Karpas-422 (cell line): ENCODE measurements around the gene INMT. TPM values are rescaled to one million over a fixed set of nuclear protein-coding genes. Genes with fewer than 3 reads are reported as not detected.
A peak's percentile ranks its signal among the peaks of the same experiment; 100 is the strongest.

Experiments used
- DNase-seq: peaks from one replicate; pipeline ENCODE4 v3.0.0-alpha.2; 2015
- H2AFZ ChIP-seq: fragments of 200-600 bp; sonication (generic); 2 replicates; pipeline ENCODE4 v1.6.1; 2014; ENCODE audit warnings: antibody characterized with exemption, low read length, mixed read lengths
- H3K27ac ChIP-seq: fragments of 200-600 bp; sonication (generic); 2 replicates; pipeline ENCODE4 v1.5.1; 2014; ENCODE audit warnings: mild to moderate bottlenecking, low read length, moderate library complexity
- H3K27me3 ChIP-seq: fragments of 200-600 bp; sonication (generic); 2 replicates; pipeline ENCODE4 v1.6.1; 2014; ENCODE audit warnings: low read length, mixed read lengths
- H3K36me3 ChIP-seq: fragments of 200-600 bp; sonication (generic); 2 replicates; pipeline ENCODE4 v1.6.1; 2014; ENCODE audit warnings: low read length, mixed read lengths; ENCODE audit not compliant: insufficient read depth
- H3K4me1 ChIP-seq: fragments of 200-600 bp; sonication (generic); 2 replicates; pipeline ENCODE4 v1.6.1; 2014; ENCODE audit warnings: mild to moderate bottlenecking, low read length, mixed read lengths
- H3K4me2 ChIP-seq: fragments of 200-600 bp; sonication (generic); 2 replicates; pipeline ENCODE4 v1.6.1; 2014; ENCODE audit warnings: low read length, low read depth, mild to moderate bottlenecking; ENCODE audit not compliant: poor library complexity, severe bottlenecking
- H3K4me3 ChIP-seq: fragments of 200-600 bp; sonication (generic); 2 replicates; pipeline ENCODE4 v1.5.1; 2014; ENCODE audit warnings: mild to moderate bottlenecking, antibody characterized with exemption, low read length, mixed read lengths
- H3K79me2 ChIP-seq: fragments of 200-600 bp; sonication (generic); 2 replicates; pipeline ENCODE4 v1.6.1; 2014; ENCODE audit warnings: mild to moderate bottlenecking, low read length, mixed read lengths
- H3K9ac ChIP-seq: fragments of 200-600 bp; sonication (generic); 2 replicates; pipeline ENCODE4 v1.6.0; 2014; ENCODE audit warnings: low read length
- H3K9me2 ChIP-seq: fragments of 200-600 bp; sonication (generic), shearing (Covaris generic); replicated peaks from 2 replicates; pipeline ENCODE4 v1.6.0; 2014; ENCODE audit warnings: mild to moderate bottlenecking, low read length, moderate library complexity; ENCODE audit not compliant: insufficient read depth
- H3K9me3 ChIP-seq: fragments of 300-700, 200-600 bp; sonication (generic); 2 replicates; pipeline ENCODE4 v1.6.1; 2014; ENCODE audit warnings: low read length, mixed read lengths
- H4K20me1 ChIP-seq: fragments of 200-600 bp; sonication (generic); 2 replicates; pipeline ENCODE4 v1.6.1; 2014; ENCODE audit warnings: mild to moderate bottlenecking, antibody characterized with exemption, low read length, low read depth; ENCODE audit not compliant: insufficient read depth
- total RNA-seq: library from RNA; depleted of rRNA; stranded (reverse); fragments of >200 nt; shearing (Covaris generic); gene quantifications from 2 replicates; pipeline ENCODE4 v1.2.3, GENCODE V29; 2014; ENCODE audit warnings: low replicate concordance; rRNA removed

INMT gene
- total RNA-seq: not detected in 2 replicates

- no peak within 1 kb of the TSS for H3K9ac ChIP-seq
- H3K27me3 ChIP-seq: no peaks in the 10 kb centered on the region
- H2AFZ ChIP-seq: no peak within 1 kb of the TSS
Measured at GRCh38 chr7:30751696-30752273, at the start of gene INMT. Gene INMT, plus strand, starts transcription at chr7:30752135. Its CDS starts 16 bp downstream, at chr7:30752151.

GRCh38 chr7:30702200-30702599 lies 49.7 kb upstream of the INMT start:
- Histone ChIP-seq H3K79me2 (no peaks in the 10 kb centered on the region), H3K9ac (no peak overlapping the region), H3K9me3 (no peaks in the 10 kb centered on the region), H3K36me3 (no peaks in the 10 kb centered on the region), H4K20me1 (no peaks in the 10 kb centered on the region), H3K4me1 (no peaks in the 10 kb centered on the region), H3K9me2 (no peaks in the 10 kb centered on the region), H2AFZ (no peak overlapping the region), H3K27ac (no peak overlapping the region), H3K4me2 (no peak overlapping the region), H3K4me3 (no peak overlapping the region), H3K27me3 (no peaks in the 10 kb centered on the region)
- peak; percentile 80 for DNase-seq

More at GRCh38 chr7:30751696-30752273, at the start of gene INMT:
- H3K4me2 ChIP-seq: no peak within 1 kb of the TSS
- H3K4me1 ChIP-seq: no peaks in the 10 kb centered on the region
- H3K36me3 ChIP-seq: no peaks in the 10 kb centered on the region
- H3K9me3 ChIP-seq: no peaks in the 10 kb centered on the region
- DNase-seq: no peak
- no peaks in the 10 kb centered on the region for H3K9me2 ChIP-seq
- H3K4me3 ChIP-seq: no peak within 1 kb of the TSS
- no peaks in the 10 kb centered on the region for H4K20me1 ChIP-seq
- no peaks in the 10 kb centered on the region for H3K79me2 ChIP-seq
- no peak within 1 kb of the TSS for H3K27ac ChIP-seq

GRCh38 chr7:30703756-30704155 lies 48.2 kb upstream of the INMT start:
- H3K9ac ChIP-seq: no peak overlapping the region
- no peaks in the 10 kb centered on the region for H4K20me1 ChIP-seq
- H3K79me2 ChIP-seq: no peaks in the 10 kb centered on the region
- H3K9me2 ChIP-seq: no peaks in the 10 kb centered on the region
- no peaks in the 10 kb centered on the region for H3K27me3 ChIP-seq
- no peaks in the 10 kb centered on the region for H3K9me3 ChIP-seq
- no peaks in the 10 kb centered on the region for H3K36me3 ChIP-seq
- no peak overlapping the region for H2AFZ ChIP-seq
- no peak for DNase-seq
- no peak overlapping the region for H3K4me3 ChIP-seq
- H3K4me2 ChIP-seq: no peak overlapping the region
- H3K27ac ChIP-seq: no peak overlapping the region
- no peaks in the 10 kb centered on the region for H3K4me1 ChIP-seq

GRCh38 chr7:30705008-30705407 lies 46.9 kb upstream of the INMT start:
- Histone ChIP-seq H3K9me3 (no peaks in the 10 kb centered on the region), H3K4me3 (no peak overlapping the region), H3K4me2 (no peak overlapping the region), H3K4me1 (no peaks in the 10 kb centered on the region), H3K79me2 (no peaks in the 10 kb centered on the region), H2AFZ (no peak overlapping the region), H3K27ac (no peak overlapping the region), H3K9me2 (no peaks in the 10 kb centered on the region), H3K27me3 (no peaks in the 10 kb centered on the region), H4K20me1 (no peaks in the 10 kb centered on the region), H3K36me3 (no peaks in the 10 kb centered on the region), H3K9ac (no peak overlapping the region)
- DNase-seq: no peak

- no peaks in the 10 kb centered on the region for H3K4me1 ChIP-seq
- no peaks in the 10 kb centered on the region for H3K9me2 ChIP-seq
- H3K36me3 ChIP-seq: no peaks in the 10 kb centered on the region
- H3K9ac ChIP-seq: no peak overlapping the region
- no peaks in the 10 kb centered on the region for H3K79me2 ChIP-seq
- no peaks in the 10 kb centered on the region for H4K20me1 ChIP-seq
- DNase-seq: no peak
- H3K27ac ChIP-seq: no peak overlapping the region
- H2AFZ ChIP-seq: no peak overlapping the region
- no peak overlapping the region for H3K4me3 ChIP-seq
- H3K27me3 ChIP-seq: no peaks in the 10 kb centered on the region
- no peak overlapping the region for H3K4me2 ChIP-seq
- no peaks in the 10 kb centered on the region for H3K9me3 ChIP-seq
Measured at GRCh38 chr7:30705596-30705995, 46.3 kb upstream of the INMT start.

GRCh38 chr7:30706316-30706715 lies 45.6 kb upstream of the INMT start:
- Histone ChIP-seq H3K79me2 (no peaks in the 10 kb centered on the region), H3K9me3 (no peaks in the 10 kb centered on the region), H2AFZ (no peak overlapping the region), H4K20me1 (no peaks in the 10 kb centered on the region), H3K4me2 (no peak overlapping the region), H3K27me3 (no peaks in the 10 kb centered on the region), H3K36me3 (no peaks in the 10 kb centered on the region), H3K4me1 (no peaks in the 10 kb centered on the region), H3K9ac (no peak overlapping the region), H3K27ac (no peak overlapping the region), H3K9me2 (no peaks in the 10 kb centered on the region), H3K4me3 (no peak overlapping the region)
- no peak for DNase-seq

- DNase-seq: no peak
- Histone ChIP-seq H3K4me3 (no peak overlapping the region), H4K20me1 (no peaks in the 10 kb centered on the region), H3K27ac (no peak overlapping the region), H3K9me2 (no peaks in the 10 kb centered on the region), H3K9ac (no peak overlapping the region), H3K79me2 (no peaks in the 10 kb centered on the region), H3K36me3 (no peaks in the 10 kb centered on the region), H3K4me2 (no peak overlapping the region), H3K27me3 (no peaks in the 10 kb centered on the region), H3K4me1 (no peaks in the 10 kb centered on the region), H2AFZ (no peak overlapping the region), H3K9me3 (no peaks in the 10 kb centered on the region)
Measured at GRCh38 chr7:30706908-30707307, 45.0 kb upstream of the INMT start.

- H3K4me1 ChIP-seq: no peaks in the 10 kb centered on the region
- DNase-seq: no peak
- no peak overlapping the region for H2AFZ ChIP-seq
- no peaks in the 10 kb centered on the region for H3K27me3 ChIP-seq
- no peak overlapping the region for H3K9ac ChIP-seq
- H3K4me2 ChIP-seq: no peak overlapping the region
- no peaks in the 10 kb centered on the region for H4K20me1 ChIP-seq
- no peaks in the 10 kb centered on the region for H3K36me3 ChIP-seq
- no peak overlapping the region for H3K27ac ChIP-seq
- no peaks in the 10 kb centered on the region for H3K9me2 ChIP-seq
- no peaks in the 10 kb centered on the region for H3K9me3 ChIP-seq
- no peak overlapping the region for H3K4me3 ChIP-seq
- H3K79me2 ChIP-seq: no peaks in the 10 kb centered on the region
Measured at GRCh38 chr7:30707391-30708357, 44.3 kb upstream of the INMT start.
